Limb (tissue), 2 donors: ENCODE measurements around the gene DHFR2.
"Not testable (repeated sequence)": the region's sequence is repeated elsewhere in the genome, so short reads cannot be mapped to it uniquely, and the experiment has no call there.

Source experiments
- DNase-seq, 2 donors: peaks; one replicate each; pipeline ENCODE4 v3.0.0-alpha.2; 2016; ENCODE audit errors: extremely low spot score in 2 of 2

DHFR2 gene

GRCh38 chr3:94062513-94063404 lies at the start of gene DHFR2, which contains the start of gene NSUN3:
DHFR2 (minus strand) TSS chr3:94062916; CDS start chr3:94061511, 1,405 bp downstream.
NSUN3 (plus strand) TSS chr3:94063061; CDS start chr3:94063127, 66 bp downstream.
- DNase-seq, result peak; percentile 88 to 97

- no peak for DNase-seq
Observed at GRCh38 chr3:94110854-94111253, 48.1 kb upstream of the DHFR2 start.

- DNase-seq, result not testable (repeated sequence)
Observed at GRCh38 chr3:94110232-94110631, 47.5 kb upstream of the DHFR2 start.

- DNase-seq, result no peak
Observed at GRCh38 chr3:94106268-94106667, 43.6 kb upstream of the DHFR2 start.

- DNase-seq, result no peak
Observed at GRCh38 chr3:94101860-94102259, 39.1 kb upstream of the DHFR2 start.

- no peak for DNase-seq
Observed at GRCh38 chr3:94099311-94099710, 36.6 kb upstream of the DHFR2 start.

GRCh38 chr3:94098452-94098851 lies 35.7 kb upstream of the DHFR2 start:
- no peak for DNase-seq

- DNase-seq, result no peak
Observed at GRCh38 chr3:94095111-94095510, 32.4 kb upstream of the DHFR2 start.

GRCh38 chr3:94093151-94093550 lies 30.4 kb upstream of the DHFR2 start:
- DNase-seq, result no peak

- DNase-seq, result no peak
Observed at GRCh38 chr3:94092086-94092485, 29.4 kb upstream of the DHFR2 start.

GRCh38 chr3:94089126-94089525 lies 26.4 kb upstream of the DHFR2 start:
- no peak for DNase-seq

- DNase-seq, result no peak
Observed at GRCh38 chr3:94083261-94083660, 20.5 kb upstream of the DHFR2 start.

- DNase-seq, result no peak
Observed at GRCh38 chr3:94082391-94082937, 19.7 kb upstream of the DHFR2 start.

- DNase-seq, result no peak
Observed at GRCh38 chr3:94081884-94082283, 19.2 kb upstream of the DHFR2 start.

- not testable (repeated sequence) for DNase-seq
Observed at GRCh38 chr3:94080552-94080951, 17.8 kb upstream of the DHFR2 start.

GRCh38 chr3:94076055-94076454 lies 13.3 kb upstream of the DHFR2 start:
- no peak for DNase-seq

GRCh38 chr3:94071713-94072284 lies 9.1 kb upstream of the DHFR2 start:
- no peak for DNase-seq

GRCh38 chr3:94070341-94070911 lies 7.7 kb upstream of the DHFR2 start:
- no peak for DNase-seq

GRCh38 chr3:94069194-94069813 lies 6.6 kb upstream of the DHFR2 start:
- DNase-seq, result peak in 1 of 2 donors; percentile 51

- no peak for DNase-seq
Observed at GRCh38 chr3:94066506-94067500, 4.1 kb upstream of the DHFR2 start.
